Left kidney (tissue), 8 donors: Measurements from ENCODE around the gene TBC1D13. TPM values are rescaled to one million over a fixed set of nuclear protein-coding genes. Genes with fewer than 3 reads are reported as not detected.
"Not testable (repeated sequence)": the region's sequence is repeated elsewhere in the genome, so short reads cannot be mapped to it uniquely, and the experiment has no call there.

Source experiments
- DNase-seq: peaks from one replicate; pipeline ENCODE4 v3.0.0-alpha.2; 2013
- long read RNA-seq, 8 donors: transcript quantifications; one replicate each; lab custom pipeline, GENCODE V29; 2026
- polyA plus RNA-seq: library from polyadenylated mRNA; unstranded; fragments of 120-200 nt; gene quantifications from one replicate; pipeline ENCODE4 v1.2.1, GENCODE V29; 2013; ENCODE audit not compliant: insufficient read length

The TBC1D13 gene
- 39.5 TPM for polyA plus RNA-seq
- long read RNA-seq, donor 1, transcript TBC1D13-202 (12 exons, 3,906 nt), result major isoform, 11 of 49 reads
- long read RNA-seq, donor 1, partial matches to known transcripts, result 38 of 49 reads
- long read RNA-seq, donor 1, other reads (novel, unspliced or antisense), result 0 of 49 reads
- long read RNA-seq, donor 2, transcript TBC1D13-202 (12 exons, 3,906 nt), result major isoform, 7 of 7 reads
- long read RNA-seq, donor 2, partial matches to known transcripts, result 0 of 7 reads
- long read RNA-seq, donor 2, other reads (novel, unspliced or antisense), result 0 of 7 reads
- long read RNA-seq, donor 3, partial matches to known transcripts, result 0 of 3 reads
- long read RNA-seq, donor 3, other reads (novel, unspliced or antisense), result 0 of 3 reads
- long read RNA-seq, donor 4, result 0 reads
- long read RNA-seq, donor 5, transcript TBC1D13-202 (12 exons, 3,906 nt), result major isoform, 6 of 6 reads
- long read RNA-seq, donor 5, partial matches to known transcripts, result 0 of 6 reads
- long read RNA-seq, donor 5, other reads (novel, unspliced or antisense), result 0 of 6 reads
- long read RNA-seq, donor 6, transcript TBC1D13-202 (12 exons, 3,906 nt), result major isoform, 12 of 12 reads
- long read RNA-seq, donor 6, partial matches to known transcripts, result 0 of 12 reads
- long read RNA-seq, donor 6, other reads (novel, unspliced or antisense), result 0 of 12 reads
- long read RNA-seq, donor 7, transcript TBC1D13-202 (12 exons, 3,906 nt), result major isoform, 9 of 33 reads
- long read RNA-seq, donor 7, partial matches to known transcripts, result 24 of 33 reads
- long read RNA-seq, donor 7, other reads (novel, unspliced or antisense), result 0 of 33 reads
- long read RNA-seq, donor 8, partial matches to known transcripts, result 10 of 12 reads
- long read RNA-seq, donor 8, other reads (novel, unspliced or antisense), result 0 of 12 reads

- peak; percentile 74 for DNase-seq
Measured at GRCh38 chr9:128786681-128787601, at the start of gene TBC1D13. Gene TBC1D13 (plus strand): TSS chr9:128787253. CDS start chr9:128787354, 101 bp downstream.

- no peak for DNase-seq
Measured at GRCh38 chr9:128742401-128742800, 44.7 kb upstream of the TBC1D13 start.

GRCh38 chr9:128743421-128743820, 43.6 kb upstream of the TBC1D13 start:
- DNase-seq, result no peak

- DNase-seq, result no peak
Measured at GRCh38 chr9:128747241-128747640, 39.8 kb upstream of the TBC1D13 start.

GRCh38 chr9:128750926-128751595, 36.0 kb upstream of the TBC1D13 start:
- DNase-seq, result no peak

GRCh38 chr9:128753627-128754026, 33.4 kb upstream of the TBC1D13 start:
- no peak for DNase-seq

- no peak for DNase-seq
Measured at GRCh38 chr9:128757602-128758001, 29.5 kb upstream of the TBC1D13 start.

GRCh38 chr9:128762671-128763449, 24.2 kb upstream of the TBC1D13 start:
- DNase-seq, result no peak

GRCh38 chr9:128764361-128764760, 22.7 kb upstream of the TBC1D13 start:
- DNase-seq, result no peak

GRCh38 chr9:128765499-128765898, 21.6 kb upstream of the TBC1D13 start:
- no peak for DNase-seq

GRCh38 chr9:128768606-128769005, 18.4 kb upstream of the TBC1D13 start:
- no peak for DNase-seq

GRCh38 chr9:128770286-128771030, 16.6 kb upstream of the TBC1D13 start:
- no peak for DNase-seq

GRCh38 chr9:128771094-128771721, 15.8 kb upstream of the TBC1D13 start:
- no peak for DNase-seq

GRCh38 chr9:128771745-128772519, 15.1 kb upstream of the TBC1D13 start, which contains the start of gene ZER1:
Gene ZER1 (minus strand): TSS chr9:128771927. CDS start chr9:128755565, 16,362 bp downstream.
- peak; percentile 90 for DNase-seq

GRCh38 chr9:128773049-128773448, 14.0 kb upstream of the TBC1D13 start:
- DNase-seq, result no peak

GRCh38 chr9:128774804-128775203, 12.2 kb upstream of the TBC1D13 start:
- DNase-seq, result no peak

- DNase-seq, result not testable (repeated sequence)
Measured at GRCh38 chr9:128780093-128780492, 7.0 kb upstream of the TBC1D13 start.
